B cell (primary cell): ENCODE data around the gene ANKRD13C. TPM values are rescaled to one million over a fixed set of nuclear protein-coding genes. Genes with fewer than 3 reads are reported as not detected.

Source experiments
- ATAC-seq: fragments of 200-7000 bp; cut with Tn5 transposase; one replicate; pipeline ENCODE4 v1.10.0; 2021; ENCODE audit warnings: low read depth, mild to moderate bottlenecking, moderate number of reproducible peaks, moderate library complexity
- CTCF ChIA-PET: fragments of 350-600 bp; sonication (Branson Sonifier 250); formaldehyde crosslinking; loops from one replicate; lab custom pipeline; 2021; ENCODE audit warnings: antibody characterized with exemption, inconsistent platforms; lab: Charles Lee
- POLR2A ChIA-PET: fragments of 350-600 bp; sonication (Branson Sonifier 250); formaldehyde crosslinking; loops from one replicate; lab custom pipeline; 2021; ENCODE audit warnings: antibody characterized with exemption; lab: Charles Lee
- DNase-seq: peaks from one replicate; pipeline ENCODE4 v3.0.0; 2013
- H2AFZ ChIP-seq: 2 replicates; pipeline ENCODE4 v1.6.1; 2012; ENCODE audit warnings: mild to moderate bottlenecking, low read depth, low read length; ENCODE audit not compliant: insufficient read depth, poor library complexity, severe bottlenecking
- H3K27ac ChIP-seq, 2 donors: 1 replicate in 1 of 2; 2 replicates in 1 of 2; pipeline ENCODE4 v1.5.1; 2012 to 2013; ENCODE audit warnings: low read length in 2 of 2, mild to moderate bottlenecking in 2 of 2, moderate library complexity in 1 of 2
- H3K27me3 ChIP-seq, 4 experiments: fragments of 200-600 bp in 1 of 4; sonication (generic) in 1 of 4; replicated peaks in 1 of 4; 1 replicate in 2 of 4; 2 replicates in 2 of 4; pipeline versions ENCODE4 v1.6.1 to v1.7.0; 2013 to 2016; ENCODE audit warnings: low read length in 3 of 4, mild to moderate bottlenecking in 2 of 4, mixed read lengths in 1 of 4, moderate library complexity in 1 of 4; ENCODE audit not compliant: insufficient read depth in 4 of 4, control insufficient read depth in 3 of 4; ENCODE audit errors: control extremely low read depth in 1 of 4
- H3K36me3 ChIP-seq, 2 experiments: replicated peaks in 1 of 2; 1 replicate in 1 of 2; 2 replicates in 1 of 2; pipeline versions ENCODE4 v1.6.1 to v1.7.1; 2013; ENCODE audit warnings: low read length in 1 of 2; ENCODE audit not compliant: insufficient read depth in 2 of 2, control insufficient read depth in 1 of 2; ENCODE audit errors: control extremely low read depth in 1 of 2, extremely low read depth in 1 of 2
- H3K4me1 ChIP-seq, 2 donors: fragments of 200-600 bp in 1 of 2; sonication (generic) in 1 of 2; 1 replicate in 1 of 2; 2 replicates in 1 of 2; pipeline versions ENCODE4 v1.5.1 to v1.6.1; 2013 to 2017; ENCODE audit warnings: low read length in 2 of 2; ENCODE audit not compliant: control insufficient read depth in 2 of 2, insufficient read depth in 2 of 2
- H3K4me2 ChIP-seq: replicated peaks from 2 replicates; pipeline ENCODE3; 2012; ENCODE audit warnings: mild to moderate bottlenecking, low read depth, low read length; ENCODE audit not compliant: poor library complexity, severe bottlenecking
- H3K4me3 ChIP-seq, 5 experiments: fragments of 200-600 bp in 1 of 5; sonication (generic) in 1 of 5; 1 replicate in 3 of 5; 2 replicates in 2 of 5; pipeline versions ENCODE4 v1.5.1 to v1.7.0; 2011 to 2016; ENCODE audit warnings: low read length in 4 of 5, mild to moderate bottlenecking in 4 of 5, low read depth in 2 of 5, control low read depth in 1 of 5, moderate library complexity in 1 of 5; ENCODE audit not compliant: insufficient read depth in 1 of 5; ENCODE audit errors: control extremely low read depth in 1 of 5, extremely low read depth in 1 of 5
- H3K79me2 ChIP-seq: fragments of 200-600 bp; sonication (generic); one replicate; pipeline ENCODE4 v1.6.0; 2016; ENCODE audit warnings: low read length; ENCODE audit not compliant: control insufficient read depth, insufficient read depth
- H3K9ac ChIP-seq: fragments of 200-600 bp; sonication (generic); 2 replicates; pipeline ENCODE4 v1.6.1; 2017; ENCODE audit warnings: mild to moderate bottlenecking, low read length, moderate library complexity
- H3K9me3 ChIP-seq, 3 donors: one replicate each; pipeline versions ENCODE4 v1.6.1 to v1.7.1; 2013; ENCODE audit warnings: low read length in 2 of 3; ENCODE audit not compliant: control insufficient read depth in 2 of 3, insufficient read depth in 1 of 3; ENCODE audit errors: control extremely low read depth in 1 of 3
- H4K20me1 ChIP-seq: 2 replicates; pipeline ENCODE4 v1.6.0; 2012; ENCODE audit warnings: mild to moderate bottlenecking, low read length; ENCODE audit not compliant: insufficient read depth, control insufficient read depth, poor library complexity, severe bottlenecking
- H3K27ac Mint-ChIP-seq: one replicate; pipeline ENCODE4 v1.8.0; 2021; ENCODE audit warnings: mixed read lengths
- H3K27me3 Mint-ChIP-seq: one replicate; pipeline ENCODE4 v1.8.0; 2021; ENCODE audit warnings: mixed read lengths
- H3K4me1 Mint-ChIP-seq: one replicate; pipeline ENCODE4 v1.8.0; 2021; ENCODE audit warnings: mixed read lengths
- H3K4me3 Mint-ChIP-seq: one replicate; pipeline ENCODE4 v1.8.0; 2021; ENCODE audit warnings: mixed read lengths
- H3K9me3 Mint-ChIP-seq: one replicate; pipeline ENCODE4 v1.8.0; 2022; ENCODE audit warnings: mixed read lengths; ENCODE audit not compliant: insufficient read depth
- EZH2 ChIP-seq: IDR thresholded peaks from 2 replicates; pipeline ENCODE4 v1.6.1; 2012; ENCODE audit warnings: borderline replicate concordance, low read depth, mild to moderate bottlenecking, moderate library complexity, low read length; ENCODE audit not compliant: insufficient read depth, poor library complexity, severe bottlenecking
- WGBS: methylation state at CpG from one replicate; pipeline ENCODE4 v1.1.5; 2013; ENCODE audit warnings: missing lambda C conversion rate; ENCODE audit not compliant: insufficient coverage; 5-methylcytosine and 5-hydroxymethylcytosine counted together
- intact Hi-C: fragments of 100-400 bp; cut with micrococcal nuclease; formaldehyde crosslinking; loops from one replicate; pipeline ENCODE4 v1.10.0; 2022
- polyA plus RNA-seq: library from polyadenylated mRNA; depleted of rRNA; stranded (reverse); fragments of >200 nt; gene quantifications from 2 replicates; pipeline ENCODE4 v1.2.3, GENCODE V29; 2012
- total RNA-seq, 2 donors: library from RNA; stranded (reverse); fragments of 120-200 nt in 1 of 2; gene quantifications; 1 replicate in 1 of 2; 2 replicates in 1 of 2; pipeline versions ENCODE4 v1.2.3 to v1.2.4, GENCODE V29; 2013 to 2022
- TF ChIP-seq, protein P1 (sequence below): fragments of 200-600 bp; IDR thresholded peaks from one replicate; pipeline ENCODE4 v1.8.0; 2022; ENCODE audit warnings: antibody characterized with exemption, mild to moderate bottlenecking

ANKRD13C gene
- total and polyA plus RNA-seq, 2 donors (not counting 1 experiment from before 2014, with no cell fraction given), result 7.9 to 29.9 TPM

DNA sequence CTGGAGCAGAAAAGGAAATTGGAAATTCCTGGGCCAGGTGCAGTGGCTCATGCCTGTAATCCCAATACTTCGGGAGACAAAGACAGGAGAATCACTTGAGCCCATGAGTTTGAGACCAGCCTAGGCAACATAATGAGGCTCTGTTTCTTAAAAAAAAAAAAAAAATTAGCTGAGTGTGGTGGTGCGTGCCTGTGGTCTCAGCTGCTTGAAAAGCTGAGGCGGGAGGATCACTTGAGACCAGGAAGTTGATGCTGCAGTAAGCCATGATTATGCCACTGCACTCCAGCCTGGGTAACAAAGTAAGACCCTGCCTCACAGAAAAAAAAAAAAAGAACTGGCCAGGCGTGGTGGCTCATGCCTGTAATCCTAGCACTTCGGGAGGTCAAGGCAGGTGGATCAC is 76.6 kb downstream of the ANKRD13C start:
- no peak overlapping the region for H2AFZ ChIP-seq
- WGBS, result 73% methylated on average over 3 of the region's 5 CpGs
- H3K4me2 ChIP-seq, result no peak overlapping the region
- H3K79me2 ChIP-seq, result no peaks in the 10 kb centered on the region
- no peak overlapping the region for H3K27ac Mint-ChIP-seq
- intact Hi-C loops, result no loop called here
- H3K36me3 ChIP-seq, result peaks cover 15 to 16% of the 10 kb centered on the region in 2 experiments
- no peaks in the 10 kb centered on the region for H4K20me1 ChIP-seq
- H3K27ac ChIP-seq, result no peak overlapping the region
- peaks cover 0 to 3% of the 10 kb centered on the region in 2 donors for H3K4me1 ChIP-seq
- DNase-seq (no peak), ATAC-seq (no peak)
- no peaks in the 10 kb centered on the region for H3K9me3 Mint-ChIP-seq
- H3K4me3 ChIP-seq, result no peak overlapping the region
- no peaks in the 10 kb centered on the region for H3K27me3 Mint-ChIP-seq
- CTCF ChIA-PET, result no interaction called here
- H3K9me3 ChIP-seq, result no peaks in the 10 kb centered on the region
- no peak overlapping the region for H3K9ac ChIP-seq
- no peak overlapping the region for H3K4me3 Mint-ChIP-seq
- no peaks in the 10 kb centered on the region for H3K27me3 ChIP-seq
- H3K4me1 Mint-ChIP-seq, result no peaks in the 10 kb centered on the region
- POLR2A ChIA-PET, result no interaction called here
- TF ChIP-seq, protein P1, sequence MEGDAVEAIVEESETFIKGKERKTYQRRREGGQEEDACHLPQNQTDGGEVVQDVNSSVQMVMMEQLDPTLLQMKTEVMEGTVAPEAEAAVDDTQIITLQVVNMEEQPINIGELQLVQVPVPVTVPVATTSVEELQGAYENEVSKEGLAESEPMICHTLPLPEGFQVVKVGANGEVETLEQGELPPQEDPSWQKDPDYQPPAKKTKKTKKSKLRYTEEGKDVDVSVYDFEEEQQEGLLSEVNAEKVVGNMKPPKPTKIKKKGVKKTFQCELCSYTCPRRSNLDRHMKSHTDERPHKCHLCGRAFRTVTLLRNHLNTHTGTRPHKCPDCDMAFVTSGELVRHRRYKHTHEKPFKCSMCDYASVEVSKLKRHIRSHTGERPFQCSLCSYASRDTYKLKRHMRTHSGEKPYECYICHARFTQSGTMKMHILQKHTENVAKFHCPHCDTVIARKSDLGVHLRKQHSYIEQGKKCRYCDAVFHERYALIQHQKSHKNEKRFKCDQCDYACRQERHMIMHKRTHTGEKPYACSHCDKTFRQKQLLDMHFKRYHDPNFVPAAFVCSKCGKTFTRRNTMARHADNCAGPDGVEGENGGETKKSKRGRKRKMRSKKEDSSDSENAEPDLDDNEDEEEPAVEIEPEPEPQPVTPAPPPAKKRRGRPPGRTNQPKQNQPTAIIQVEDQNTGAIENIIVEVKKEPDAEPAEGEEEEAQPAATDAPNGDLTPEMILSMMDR, result no peak
- no peak for TF ChIP-seq EZH2

DNA sequence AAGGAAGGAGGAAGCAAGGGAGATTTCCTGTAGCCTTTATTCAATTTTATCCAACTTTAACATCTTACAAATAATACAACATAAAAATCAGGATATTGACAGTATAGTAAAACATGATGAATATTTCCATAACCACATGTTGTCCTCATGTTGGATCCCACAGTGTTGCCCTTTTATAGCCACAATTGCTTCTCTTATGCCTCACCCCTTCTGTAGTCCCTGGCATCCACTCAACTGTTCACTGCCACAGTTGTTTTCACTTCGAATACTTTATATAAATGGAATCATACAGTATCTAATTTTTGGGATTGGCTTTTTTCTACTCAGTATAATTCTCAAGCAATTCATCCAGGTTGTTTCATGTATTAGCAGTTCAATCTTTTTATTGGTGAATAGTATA is 88.6 kb downstream of the ANKRD13C start:
- Mint-ChIP-seq H3K4me1 (no peaks in the 10 kb centered on the region), H3K4me3 (no peak overlapping the region), H3K9me3 (no peaks in the 10 kb centered on the region), H3K27ac (no peak overlapping the region), H3K27me3 (no peaks in the 10 kb centered on the region)
- no peak overlapping the region for H3K27ac ChIP-seq
- no peak overlapping the region for H3K9ac ChIP-seq
- TF ChIP-seq, protein P1, result no peak
- TF ChIP-seq EZH2, result no peak
- H3K27me3 ChIP-seq, result no peaks in the 10 kb centered on the region
- ATAC-seq (no peak), DNase-seq (no peak)
- ChIA-PET POLR2A (no interaction called here), CTCF (no interaction called here)
- no CpG with 5 or more reads among the region's 1 CpG for WGBS
- H3K9me3 ChIP-seq, result peaks cover 0 to 6% (median 0%) of the 10 kb centered on the region in 3 donors
- H3K79me2 ChIP-seq, result no peaks in the 10 kb centered on the region
- no peak overlapping the region for H3K4me2 ChIP-seq
- H4K20me1 ChIP-seq, result no peaks in the 10 kb centered on the region
- H2AFZ ChIP-seq, result no peak overlapping the region
- no peak overlapping the region for H3K4me3 ChIP-seq
- no peaks in the 10 kb centered on the region for H3K4me1 ChIP-seq
- intact Hi-C loops, result no loop called here
- peaks cover 2 to 29% of the 10 kb centered on the region in 2 experiments for H3K36me3 ChIP-seq
